Liver (tissue), 9 donors: Measurements from ENCODE around the gene C4orf54. TPM values are rescaled to one million over a fixed set of nuclear protein-coding genes. Genes with fewer than 3 reads are reported as not detected.

Experiments
- DNase-seq: peaks from one replicate; pipeline ENCODE4 v3.0.0-alpha.2; 2017; ENCODE audit warnings: low spot score
- H3K27ac ChIP-seq, 2 donors: one replicate each; pipeline ENCODE4 v1.7.0; 2013; ENCODE audit warnings: inconsistent platforms in 2 of 2, low read length in 2 of 2, control low read depth in 1 of 2, low read depth in 1 of 2, mild to moderate bottlenecking in 1 of 2
- H3K27me3 ChIP-seq, 4 donors: one replicate each; pipeline versions ENCODE4 v1.6.1 to v1.7.0; 2013; ENCODE audit warnings: low read length in 3 of 4, inconsistent platforms in 1 of 4, mild to moderate bottlenecking in 1 of 4, moderate library complexity in 1 of 4; ENCODE audit not compliant: control insufficient read depth in 4 of 4, insufficient read depth in 4 of 4
- H3K36me3 ChIP-seq, 4 donors: one replicate each; pipeline versions ENCODE4 v1.6.1 to v1.7.0; 2013; ENCODE audit warnings: low read length in 3 of 4, mild to moderate bottlenecking in 3 of 4, low read depth in 1 of 4, moderate library complexity in 1 of 4; ENCODE audit not compliant: control insufficient read depth in 4 of 4, insufficient read depth in 3 of 4
- H3K4me1 ChIP-seq, 4 donors: one replicate each; pipeline versions ENCODE4 v1.6.1 to v1.7.0; 2013; ENCODE audit warnings: low read length in 3 of 4, mild to moderate bottlenecking in 3 of 4, moderate library complexity in 1 of 4; ENCODE audit not compliant: control insufficient read depth in 4 of 4, insufficient read depth in 4 of 4
- H3K4me3 ChIP-seq, 3 donors: one replicate each; pipeline versions ENCODE4 v1.6.1 to v1.7.0; 2013; ENCODE audit warnings: low read length in 3 of 3, control low read depth in 1 of 3, low read depth in 1 of 3, mild to moderate bottlenecking in 1 of 3
- H3K9ac ChIP-seq, 2 donors: one replicate each; pipeline ENCODE4 v1.7.0; 2013; ENCODE audit warnings: low read length in 2 of 2, mild to moderate bottlenecking in 2 of 2, moderate library complexity in 2 of 2, control low read depth in 1 of 2, low read depth in 1 of 2
- H3K9me3 ChIP-seq, 4 donors: one replicate each; pipeline versions ENCODE4 v1.6.1 to v1.7.0; 2013; ENCODE audit warnings: low read length in 3 of 4; ENCODE audit not compliant: control insufficient read depth in 4 of 4
- EGR1 ChIP-seq, 2 donors: IDR thresholded peaks; 2 replicates each; pipeline ENCODE4 v1.6.1; 2016 to 2018; ENCODE audit warnings: antibody characterized with exemption in 2 of 2, low read depth in 2 of 2
- FOXA1 ChIP-seq: IDR thresholded peaks from 2 replicates; pipeline ENCODE4 v1.6.1; 2016; ENCODE audit warnings: antibody characterized with exemption
- FOXA2 ChIP-seq: IDR thresholded peaks from 2 replicates; pipeline ENCODE4 v1.6.1; 2016; ENCODE audit warnings: antibody characterized with exemption
- GABPA ChIP-seq, 2 donors: IDR thresholded peaks in 1 of 2; conservative IDR thresholded peaks in 1 of 2; 2 replicates each; pipeline ENCODE4 v1.6.1; 2016; ENCODE audit warnings: antibody characterized with exemption in 2 of 2, mild to moderate bottlenecking in 1 of 2, moderate library complexity in 1 of 2
- HNF4A ChIP-seq, 2 donors: conservative IDR thresholded peaks; 2 replicates each; pipeline ENCODE4 v1.6.1; 2016; ENCODE audit warnings: antibody characterized with exemption in 2 of 2, mild to moderate bottlenecking in 2 of 2
- HNF4G ChIP-seq: IDR thresholded peaks from 2 replicates; pipeline ENCODE4 v1.6.1; 2016; ENCODE audit warnings: antibody characterized with exemption
- JUND ChIP-seq, 2 donors: IDR thresholded peaks; 2 replicates each; pipeline ENCODE4 v1.6.1; 2016; ENCODE audit warnings: antibody characterized with exemption in 2 of 2
- RAD21 ChIP-seq, 2 donors: IDR thresholded peaks; 2 replicates each; pipeline ENCODE4 v1.6.1; 2016; ENCODE audit warnings: antibody characterized with exemption in 2 of 2, mild to moderate bottlenecking in 2 of 2
- RXRA ChIP-seq, 2 donors: IDR thresholded peaks; 2 replicates each; pipeline ENCODE4 v1.6.1; 2017 to 2018; ENCODE audit warnings: antibody characterized with exemption in 2 of 2, mild to moderate bottlenecking in 1 of 2
- SP1 ChIP-seq: IDR thresholded peaks from 2 replicates; pipeline ENCODE4 v1.6.1; 2018; ENCODE audit warnings: antibody characterized with exemption, mild to moderate bottlenecking
- TAF1 ChIP-seq: conservative IDR thresholded peaks from 2 replicates; pipeline ENCODE4 v1.6.1; 2016; ENCODE audit warnings: antibody characterized with exemption, mild to moderate bottlenecking
- YY1 ChIP-seq: IDR thresholded peaks from 2 replicates; pipeline ENCODE4 v1.6.1; 2016; ENCODE audit warnings: antibody characterized with exemption, mild to moderate bottlenecking
- WGBS: extraction: QIAGEN DNeasy Blood & Tissue Kit; methylation state at CpG from one replicate; pipeline ENCODE4 v1.1.7; 2013; 5-methylcytosine and 5-hydroxymethylcytosine counted together
- polyA plus RNA-seq, 2 donors: library from polyadenylated mRNA; stranded (reverse) in 1 of 2; unstranded in 1 of 2; fragments of 200-250 nt in 1 of 2; fragments of >200 nt in 1 of 2; fragmentation: Nextera tagmentation in 1 of 2; extraction: Ambion mirVana in 1 of 2; gene quantifications; one replicate each; pipeline versions ENCODE4 v1.2.1 to v1.2.3, GENCODE V29; 2013 to 2015
- total RNA-seq, 2 donors: library from RNA; depleted of rRNA; stranded (reverse); fragments of >200 nt; gene quantifications; one replicate each; pipeline ENCODE4 v1.2.3, GENCODE V29; 2014
- TF ChIP-seq, protein P1 (sequence below): IDR thresholded peaks from 2 replicates; pipeline ENCODE4 v1.6.1; 2016; ENCODE audit warnings: antibody characterized with exemption, mild to moderate bottlenecking
- TF ChIP-seq, protein P2 (sequence below): IDR thresholded peaks from 2 replicates; pipeline ENCODE4 v1.6.1; 2016; ENCODE audit warnings: antibody characterized with exemption
- TF ChIP-seq, protein P3 (sequence below): fragments of 150-350 bp; IDR thresholded peaks from 2 replicates; pipeline ENCODE4 v1.5.1; 2017; ENCODE audit warnings: improper control_type of control experiment, low read depth, low read length; ENCODE audit not compliant: missing input control
- TF ChIP-seq, protein P4 (sequence below): IDR thresholded peaks from 2 replicates; pipeline ENCODE4 v1.6.1; 2016; ENCODE audit warnings: antibody characterized with exemption
- TF ChIP-seq, protein P5 (sequence below): IDR thresholded peaks from 2 replicates; pipeline ENCODE4 v1.6.1; 2016; ENCODE audit warnings: antibody characterized with exemption
- donor health status: healthy.
- donor health status: healthy.
- donor health status: healthy.
- donor health status: healthy.
- donor health status: healthy.

C4orf54 gene
- total and polyA plus RNA-seq, 4 donors: under 0.01 TPM; not detected in 3

DNA sequence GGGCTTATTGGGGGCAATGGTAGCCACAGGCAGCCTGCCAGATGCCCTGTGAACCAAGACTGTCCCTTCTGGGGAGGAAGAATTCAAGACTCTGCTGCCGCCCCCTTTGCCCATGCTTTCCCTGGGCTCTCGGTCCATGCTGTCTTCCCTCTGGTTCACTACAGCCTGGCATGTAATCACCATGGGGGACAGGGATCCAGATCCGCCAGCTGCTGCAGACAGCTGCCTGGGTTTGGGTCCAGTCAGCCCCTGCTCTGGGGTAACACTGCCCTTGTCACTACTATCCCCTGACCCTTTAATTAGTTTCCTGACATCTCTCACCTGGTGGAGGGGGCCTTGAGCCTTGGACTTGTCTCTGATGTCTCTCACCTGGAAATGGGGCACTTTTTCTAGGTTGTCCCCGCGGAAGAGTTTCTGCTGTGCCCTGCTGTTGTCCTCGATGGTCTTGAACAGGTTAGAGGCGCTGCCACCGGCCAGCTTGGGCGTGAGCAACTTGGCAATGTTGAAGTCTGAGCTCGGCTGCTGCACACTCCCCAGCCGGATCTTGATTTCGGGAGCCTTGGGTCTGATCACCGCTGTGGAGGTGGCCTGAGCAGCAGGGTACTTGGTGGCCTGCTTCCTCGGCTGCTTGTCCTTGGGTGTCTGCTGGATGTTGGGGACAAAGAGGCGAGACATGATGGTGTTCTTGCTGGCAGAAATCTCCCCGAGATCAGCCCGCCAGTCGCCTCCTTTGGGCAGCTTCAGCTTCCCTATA is 6.4 kb downstream of the C4orf54 start:
- no peak for DNase-seq
- H3K4me3 ChIP-seq: no peak overlapping the region
- H3K36me3 ChIP-seq: no peaks in the 10 kb centered on the region
- H3K27ac ChIP-seq: no peak overlapping the region
- TF ChIP-seq RAD21 (IDR thresholded peaks at IDR 0.05) (no peak), SP1 (no peak), YY1 (no peak), HNF4G (no peak), RXRA (IDR thresholded peaks at IDR 0.05) (no peak), TAF1 (no peak), JUND (IDR thresholded peaks at IDR 0.05) (no peak), EGR1 (IDR thresholded peaks at IDR 0.05; ENCODE audit: low read depth in 2 of 2) (no peak), FOXA2 (no peak), GABPA (IDR thresholded peaks at IDR 0.05 in 1 of 2, conservative IDR thresholded peaks at IDR 0.05 in 1 of 2) (no peak), FOXA1 (no peak), HNF4A (conservative IDR thresholded peaks at IDR 0.05) (no peak)
- TF ChIP-seq, protein P1, sequence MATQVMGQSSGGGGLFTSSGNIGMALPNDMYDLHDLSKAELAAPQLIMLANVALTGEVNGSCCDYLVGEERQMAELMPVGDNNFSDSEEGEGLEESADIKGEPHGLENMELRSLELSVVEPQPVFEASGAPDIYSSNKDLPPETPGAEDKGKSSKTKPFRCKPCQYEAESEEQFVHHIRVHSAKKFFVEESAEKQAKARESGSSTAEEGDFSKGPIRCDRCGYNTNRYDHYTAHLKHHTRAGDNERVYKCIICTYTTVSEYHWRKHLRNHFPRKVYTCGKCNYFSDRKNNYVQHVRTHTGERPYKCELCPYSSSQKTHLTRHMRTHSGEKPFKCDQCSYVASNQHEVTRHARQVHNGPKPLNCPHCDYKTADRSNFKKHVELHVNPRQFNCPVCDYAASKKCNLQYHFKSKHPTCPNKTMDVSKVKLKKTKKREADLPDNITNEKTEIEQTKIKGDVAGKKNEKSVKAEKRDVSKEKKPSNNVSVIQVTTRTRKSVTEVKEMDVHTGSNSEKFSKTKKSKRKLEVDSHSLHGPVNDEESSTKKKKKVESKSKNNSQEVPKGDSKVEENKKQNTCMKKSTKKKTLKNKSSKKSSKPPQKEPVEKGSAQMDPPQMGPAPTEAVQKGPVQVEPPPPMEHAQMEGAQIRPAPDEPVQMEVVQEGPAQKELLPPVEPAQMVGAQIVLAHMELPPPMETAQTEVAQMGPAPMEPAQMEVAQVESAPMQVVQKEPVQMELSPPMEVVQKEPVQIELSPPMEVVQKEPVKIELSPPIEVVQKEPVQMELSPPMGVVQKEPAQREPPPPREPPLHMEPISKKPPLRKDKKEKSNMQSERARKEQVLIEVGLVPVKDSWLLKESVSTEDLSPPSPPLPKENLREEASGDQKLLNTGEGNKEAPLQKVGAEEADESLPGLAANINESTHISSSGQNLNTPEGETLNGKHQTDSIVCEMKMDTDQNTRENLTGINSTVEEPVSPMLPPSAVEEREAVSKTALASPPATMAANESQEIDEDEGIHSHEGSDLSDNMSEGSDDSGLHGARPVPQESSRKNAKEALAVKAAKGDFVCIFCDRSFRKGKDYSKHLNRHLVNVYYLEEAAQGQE: no peak
- TF ChIP-seq, protein P2, sequence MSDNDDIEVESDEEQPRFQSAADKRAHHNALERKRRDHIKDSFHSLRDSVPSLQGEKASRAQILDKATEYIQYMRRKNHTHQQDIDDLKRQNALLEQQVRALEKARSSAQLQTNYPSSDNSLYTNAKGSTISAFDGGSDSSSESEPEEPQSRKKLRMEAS: no peak
- TF ChIP-seq, protein P3, sequence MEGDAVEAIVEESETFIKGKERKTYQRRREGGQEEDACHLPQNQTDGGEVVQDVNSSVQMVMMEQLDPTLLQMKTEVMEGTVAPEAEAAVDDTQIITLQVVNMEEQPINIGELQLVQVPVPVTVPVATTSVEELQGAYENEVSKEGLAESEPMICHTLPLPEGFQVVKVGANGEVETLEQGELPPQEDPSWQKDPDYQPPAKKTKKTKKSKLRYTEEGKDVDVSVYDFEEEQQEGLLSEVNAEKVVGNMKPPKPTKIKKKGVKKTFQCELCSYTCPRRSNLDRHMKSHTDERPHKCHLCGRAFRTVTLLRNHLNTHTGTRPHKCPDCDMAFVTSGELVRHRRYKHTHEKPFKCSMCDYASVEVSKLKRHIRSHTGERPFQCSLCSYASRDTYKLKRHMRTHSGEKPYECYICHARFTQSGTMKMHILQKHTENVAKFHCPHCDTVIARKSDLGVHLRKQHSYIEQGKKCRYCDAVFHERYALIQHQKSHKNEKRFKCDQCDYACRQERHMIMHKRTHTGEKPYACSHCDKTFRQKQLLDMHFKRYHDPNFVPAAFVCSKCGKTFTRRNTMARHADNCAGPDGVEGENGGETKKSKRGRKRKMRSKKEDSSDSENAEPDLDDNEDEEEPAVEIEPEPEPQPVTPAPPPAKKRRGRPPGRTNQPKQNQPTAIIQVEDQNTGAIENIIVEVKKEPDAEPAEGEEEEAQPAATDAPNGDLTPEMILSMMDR: no peak
- TF ChIP-seq, protein P4, sequence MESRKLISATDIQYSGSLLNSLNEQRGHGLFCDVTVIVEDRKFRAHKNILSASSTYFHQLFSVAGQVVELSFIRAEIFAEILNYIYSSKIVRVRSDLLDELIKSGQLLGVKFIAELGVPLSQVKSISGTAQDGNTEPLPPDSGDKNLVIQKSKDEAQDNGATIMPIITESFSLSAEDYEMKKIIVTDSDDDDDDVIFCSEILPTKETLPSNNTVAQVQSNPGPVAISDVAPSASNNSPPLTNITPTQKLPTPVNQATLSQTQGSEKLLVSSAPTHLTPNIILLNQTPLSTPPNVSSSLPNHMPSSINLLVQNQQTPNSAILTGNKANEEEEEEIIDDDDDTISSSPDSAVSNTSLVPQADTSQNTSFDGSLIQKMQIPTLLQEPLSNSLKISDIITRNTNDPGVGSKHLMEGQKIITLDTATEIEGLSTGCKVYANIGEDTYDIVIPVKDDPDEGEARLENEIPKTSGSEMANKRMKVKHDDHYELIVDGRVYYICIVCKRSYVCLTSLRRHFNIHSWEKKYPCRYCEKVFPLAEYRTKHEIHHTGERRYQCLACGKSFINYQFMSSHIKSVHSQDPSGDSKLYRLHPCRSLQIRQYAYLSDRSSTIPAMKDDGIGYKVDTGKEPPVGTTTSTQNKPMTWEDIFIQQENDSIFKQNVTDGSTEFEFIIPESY: no peak
- TF ChIP-seq, protein P5, sequence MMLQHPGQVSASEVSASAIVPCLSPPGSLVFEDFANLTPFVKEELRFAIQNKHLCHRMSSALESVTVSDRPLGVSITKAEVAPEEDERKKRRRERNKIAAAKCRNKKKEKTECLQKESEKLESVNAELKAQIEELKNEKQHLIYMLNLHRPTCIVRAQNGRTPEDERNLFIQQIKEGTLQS: no peak
- H3K4me1 ChIP-seq: no peaks in the 10 kb centered on the region
- no peaks in the 10 kb centered on the region for H3K27me3 ChIP-seq
- no peaks in the 10 kb centered on the region for H3K9me3 ChIP-seq
- 91% methylated on average over 18 of the region's 18 CpGs for WGBS
- no peak overlapping the region for H3K9ac ChIP-seq
